Measurements from ENCODE around the gene GNAO1.
A peak's percentile ranks its signal among the peaks of the same experiment; 100 is the strongest.

GNAO1 gene

GRCh38 chr16:56257239-56257638 is 66.0 kb downstream of the GNAO1 start:
- Histone ChIP-seq H3K18ac (ENCODE audit: low read length) (no peak overlapping the region), H4K91ac (ENCODE audit: low read depth, low read length, poor library complexity) (no peak overlapping the region), H2AFZ (ENCODE audit: low read length) (no peak overlapping the region), H3K4me3 (ENCODE audit: low read length in 2 of 2) (no peak overlapping the region), H2BK120ac (ENCODE audit: low read depth, low read length) (no peak overlapping the region), H3K4me2 (ENCODE audit: insufficient read depth, low read length, poor library complexity, severe bottlenecking) (no peak overlapping the region), H3K9me3 (replicated peaks in 1 of 2; ENCODE audit: control insufficient read depth in 2 of 2, insufficient read depth in 1 of 2, low read depth in 1 of 2, low read length in 2 of 2) (no peaks in the 10 kb centered on the region), H3K4me1 (ENCODE audit: control insufficient read depth in 2 of 2, insufficient read depth in 1 of 2, low read depth in 1 of 2, low read length in 2 of 2) (peaks cover 3 to 9% of the 10 kb centered on the region in 2 donors), H3K4ac (ENCODE audit: low read length) (no peak overlapping the region), H3K9ac (ENCODE audit: low read depth, low read length, poor library complexity) (peak overlapping the region; percentile 5), H4K8ac (ENCODE audit: low read depth, low read length) (no peak overlapping the region), H2BK5ac (ENCODE audit: low read length) (no peak overlapping the region), H3K14ac (ENCODE audit: low read length) (no peak overlapping the region), H3K23ac (ENCODE audit: low read depth, low read length, poor library complexity) (no peak overlapping the region), H3K36me3 (replicated peaks in 1 of 2; ENCODE audit: control insufficient read depth in 2 of 2, insufficient read depth in 2 of 2, low read length in 2 of 2) (no peaks in the 10 kb centered on the region), H3K79me1 (ENCODE audit: low read depth, low read length) (no peaks in the 10 kb centered on the region), H2BK15ac (ENCODE audit: low read length) (no peak overlapping the region), H3K27ac (replicated peaks; ENCODE audit: low read length) (no peak overlapping the region), H2AK5ac (ENCODE audit: low read depth, low read length) (no peak overlapping the region), H2BK12ac (ENCODE audit: low read length) (no peak overlapping the region), H3K27me3 (ENCODE audit: control insufficient read depth in 3 of 3, insufficient read depth in 3 of 3, low read depth in 1 of 3, low read length in 3 of 3) (peaks cover 0 to 16% (median 0%) of the 10 kb centered on the region in 3 experiments)
- DNase-seq (ENCODE audit: low spot score) = no peak
- WGBS, 2 donors (ENCODE audit: extremely low coverage in 2 of 2, insufficient read length in 2 of 2, insufficient replicate concordance in 1 of 2) = no CpG with 5 or more reads among the region's 6 CpGs

- no CpG with 5 or more reads among the region's 8 CpGs for WGBS, 2 donors (ENCODE audit: extremely low coverage in 2 of 2, insufficient read length in 2 of 2, insufficient replicate concordance in 1 of 2)
- Histone ChIP-seq H3K27ac (replicated peaks; ENCODE audit: low read length) (no peak overlapping the region), H4K91ac (ENCODE audit: low read depth, low read length, poor library complexity) (no peak overlapping the region), H3K14ac (ENCODE audit: low read length) (no peak overlapping the region), H3K18ac (ENCODE audit: low read length) (no peak overlapping the region), H2BK15ac (ENCODE audit: low read length) (no peak overlapping the region), H2BK5ac (ENCODE audit: low read length) (no peak overlapping the region), H2AFZ (ENCODE audit: low read length) (no peak overlapping the region), H3K4me3 (ENCODE audit: low read length in 2 of 2) (no peak overlapping the region), H3K36me3 (replicated peaks in 1 of 2; ENCODE audit: control insufficient read depth in 2 of 2, insufficient read depth in 2 of 2, low read length in 2 of 2) (no peaks in the 10 kb centered on the region), H3K79me1 (ENCODE audit: low read depth, low read length) (no peaks in the 10 kb centered on the region), H3K4me2 (ENCODE audit: insufficient read depth, low read length, poor library complexity, severe bottlenecking) (no peak overlapping the region), H3K9ac (ENCODE audit: low read depth, low read length, poor library complexity) (no peak overlapping the region), H3K4me1 (ENCODE audit: control insufficient read depth in 2 of 2, insufficient read depth in 1 of 2, low read depth in 1 of 2, low read length in 2 of 2) (peaks cover 3 to 9% of the 10 kb centered on the region in 2 donors), H2BK120ac (ENCODE audit: low read depth, low read length) (no peak overlapping the region), H3K23ac (ENCODE audit: low read depth, low read length, poor library complexity) (no peak overlapping the region), H2AK5ac (ENCODE audit: low read depth, low read length) (no peak overlapping the region), H4K8ac (ENCODE audit: low read depth, low read length) (no peak overlapping the region), H3K4ac (ENCODE audit: low read length) (no peak overlapping the region), H2BK12ac (ENCODE audit: low read length) (no peak overlapping the region), H3K27me3 (ENCODE audit: control insufficient read depth in 3 of 3, insufficient read depth in 3 of 3, low read depth in 1 of 3, low read length in 3 of 3) (peaks cover 0 to 16% (median 0%) of the 10 kb centered on the region in 3 experiments), H3K9me3 (replicated peaks in 1 of 2; ENCODE audit: control insufficient read depth in 2 of 2, insufficient read depth in 1 of 2, low read depth in 1 of 2, low read length in 2 of 2) (no peaks in the 10 kb centered on the region)
- no peak for DNase-seq (ENCODE audit: low spot score)
Measured at GRCh38 chr16:56257666-56258342, 66.5 kb downstream of the GNAO1 start.

- no peaks in the 10 kb centered on the region for H3K36me3 ChIP-seq (replicated peaks in 1 of 2; ENCODE audit: control insufficient read depth in 2 of 2, insufficient read depth in 2 of 2, low read length in 2 of 2)
- H3K23ac ChIP-seq (ENCODE audit: low read depth, low read length, poor library complexity) = no peak overlapping the region
- no peak overlapping the region for H4K91ac ChIP-seq (ENCODE audit: low read depth, low read length, poor library complexity)
- H3K4me3 ChIP-seq (ENCODE audit: low read length in 2 of 2) = no peak overlapping the region
- H3K4me1 ChIP-seq (ENCODE audit: control insufficient read depth in 2 of 2, insufficient read depth in 1 of 2, low read depth in 1 of 2, low read length in 2 of 2) = peaks cover 3 to 10% of the 10 kb centered on the region in 2 donors
- peak overlapping the region; percentile 25 for H3K18ac ChIP-seq (ENCODE audit: low read length)
- no CpG with 5 or more reads among the region's 8 CpGs for WGBS, 2 donors (ENCODE audit: extremely low coverage in 2 of 2, insufficient read length in 2 of 2, insufficient replicate concordance in 1 of 2)
- no peak overlapping the region for H3K27ac ChIP-seq (replicated peaks; ENCODE audit: low read length)
- H2AK5ac ChIP-seq (ENCODE audit: low read depth, low read length) = no peak overlapping the region
- no peak overlapping the region for H2BK15ac ChIP-seq (ENCODE audit: low read length)
- H2BK120ac ChIP-seq (ENCODE audit: low read depth, low read length) = no peak overlapping the region
- H3K4me2 ChIP-seq (ENCODE audit: insufficient read depth, low read length, poor library complexity, severe bottlenecking) = no peak overlapping the region
- H3K27me3 ChIP-seq (ENCODE audit: control insufficient read depth in 3 of 3, insufficient read depth in 3 of 3, low read depth in 1 of 3, low read length in 3 of 3) = peaks cover 0 to 14% (median 0%) of the 10 kb centered on the region in 3 experiments
- no peak for DNase-seq (ENCODE audit: low spot score)
- no peak overlapping the region for H3K14ac ChIP-seq (ENCODE audit: low read length)
- no peak overlapping the region for H2BK12ac ChIP-seq (ENCODE audit: low read length)
- H2AFZ ChIP-seq (ENCODE audit: low read length) = peak overlapping the region; percentile 24
- no peaks in the 10 kb centered on the region for H3K9me3 ChIP-seq (replicated peaks in 1 of 2; ENCODE audit: control insufficient read depth in 2 of 2, insufficient read depth in 1 of 2, low read depth in 1 of 2, low read length in 2 of 2)
- H4K8ac ChIP-seq (ENCODE audit: low read depth, low read length) = no peak overlapping the region
- no peak overlapping the region for H2BK5ac ChIP-seq (ENCODE audit: low read length)
- no peak overlapping the region for H3K9ac ChIP-seq (ENCODE audit: low read depth, low read length, poor library complexity)
- H3K79me1 ChIP-seq (ENCODE audit: low read depth, low read length) = no peaks in the 10 kb centered on the region
- H3K4ac ChIP-seq (ENCODE audit: low read length) = no peak overlapping the region
Measured at GRCh38 chr16:56258508-56259424, 67.5 kb downstream of the GNAO1 start.

- Histone ChIP-seq H3K9ac (ENCODE audit: low read depth, low read length, poor library complexity) (no peak overlapping the region), H2BK15ac (ENCODE audit: low read length) (no peak overlapping the region), H4K8ac (ENCODE audit: low read depth, low read length) (no peak overlapping the region), H2BK12ac (ENCODE audit: low read length) (no peak overlapping the region), H3K9me3 (replicated peaks in 1 of 2; ENCODE audit: control insufficient read depth in 2 of 2, insufficient read depth in 1 of 2, low read depth in 1 of 2, low read length in 2 of 2) (no peaks in the 10 kb centered on the region), H3K79me1 (ENCODE audit: low read depth, low read length) (no peaks in the 10 kb centered on the region), H3K4me1 (ENCODE audit: control insufficient read depth in 2 of 2, insufficient read depth in 1 of 2, low read depth in 1 of 2, low read length in 2 of 2) (peaks cover 7 to 16% of the 10 kb centered on the region in 2 donors), H3K14ac (ENCODE audit: low read length) (no peak overlapping the region), H3K18ac (ENCODE audit: low read length) (no peak overlapping the region), H3K27me3 (ENCODE audit: control insufficient read depth in 3 of 3, insufficient read depth in 3 of 3, low read depth in 1 of 3, low read length in 3 of 3) (peaks cover 0 to 14% (median 0%) of the 10 kb centered on the region in 3 experiments), H3K4me2 (ENCODE audit: insufficient read depth, low read length, poor library complexity, severe bottlenecking) (no peak overlapping the region), H2AK5ac (ENCODE audit: low read depth, low read length) (no peak overlapping the region), H3K23ac (ENCODE audit: low read depth, low read length, poor library complexity) (no peak overlapping the region), H2BK120ac (ENCODE audit: low read depth, low read length) (no peak overlapping the region), H4K91ac (ENCODE audit: low read depth, low read length, poor library complexity) (no peak overlapping the region), H2BK5ac (ENCODE audit: low read length) (no peak overlapping the region), H2AFZ (ENCODE audit: low read length) (no peak overlapping the region), H3K4ac (ENCODE audit: low read length) (no peak overlapping the region), H3K4me3 (ENCODE audit: low read length in 2 of 2) (no peak overlapping the region), H3K27ac (replicated peaks; ENCODE audit: low read length) (no peak overlapping the region), H3K36me3 (replicated peaks in 1 of 2; ENCODE audit: control insufficient read depth in 2 of 2, insufficient read depth in 2 of 2, low read length in 2 of 2) (no peaks in the 10 kb centered on the region)
- DNase-seq (ENCODE audit: low spot score) = no peak
- WGBS, 2 donors (ENCODE audit: extremely low coverage in 2 of 2, insufficient read length in 2 of 2, insufficient replicate concordance in 1 of 2) = no CpG with 5 or more reads among the region's 4 CpGs
Measured at GRCh38 chr16:56259425-56259779, 68.1 kb downstream of the GNAO1 start.
